ENCODE results near the gene MAGI1. TPM values are rescaled to one million over a fixed set of nuclear protein-coding genes. Genes with fewer than 3 reads are reported as not detected.
A peak's percentile ranks its signal among the peaks of the same experiment; 100 is the strongest.

The MAGI1 gene
- total and polyA plus RNA-seq, 12 donors, result 5.7 to 58.2 (median 37.7) TPM

- Histone ChIP-seq H3K9me3 (no peaks in the 10 kb centered on the region), H3K36me3 (no peaks in the 10 kb centered on the region), H3K4me1 (peaks cover 0 to 20% (median 14%) of the 10 kb centered on the region in 9 donors), H3K27me3 (no peaks in the 10 kb centered on the region), H3K4me3 (no peak overlapping the region), H3K27ac (no peak overlapping the region)
- TF ChIP-seq, protein P1, sequence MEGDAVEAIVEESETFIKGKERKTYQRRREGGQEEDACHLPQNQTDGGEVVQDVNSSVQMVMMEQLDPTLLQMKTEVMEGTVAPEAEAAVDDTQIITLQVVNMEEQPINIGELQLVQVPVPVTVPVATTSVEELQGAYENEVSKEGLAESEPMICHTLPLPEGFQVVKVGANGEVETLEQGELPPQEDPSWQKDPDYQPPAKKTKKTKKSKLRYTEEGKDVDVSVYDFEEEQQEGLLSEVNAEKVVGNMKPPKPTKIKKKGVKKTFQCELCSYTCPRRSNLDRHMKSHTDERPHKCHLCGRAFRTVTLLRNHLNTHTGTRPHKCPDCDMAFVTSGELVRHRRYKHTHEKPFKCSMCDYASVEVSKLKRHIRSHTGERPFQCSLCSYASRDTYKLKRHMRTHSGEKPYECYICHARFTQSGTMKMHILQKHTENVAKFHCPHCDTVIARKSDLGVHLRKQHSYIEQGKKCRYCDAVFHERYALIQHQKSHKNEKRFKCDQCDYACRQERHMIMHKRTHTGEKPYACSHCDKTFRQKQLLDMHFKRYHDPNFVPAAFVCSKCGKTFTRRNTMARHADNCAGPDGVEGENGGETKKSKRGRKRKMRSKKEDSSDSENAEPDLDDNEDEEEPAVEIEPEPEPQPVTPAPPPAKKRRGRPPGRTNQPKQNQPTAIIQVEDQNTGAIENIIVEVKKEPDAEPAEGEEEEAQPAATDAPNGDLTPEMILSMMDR (IDR thresholded peaks at IDR 0.05), result no peak
- DNase-seq (no peak), ATAC-seq (no peak)
- 95 to 97% methylated on average over 4 of the region's 4 CpGs for WGBS, 2 donors
- intact Hi-C loops (cut with DNase I), result no loop called here
These were observed 435.1 kb downstream of the MAGI1 start for GRCh38 chr3:65603631-65604030.

GRCh38 chr3:65600888-65601287 lies 437.8 kb downstream of the MAGI1 start:
- no peak for ATAC-seq
- TF ChIP-seq, protein P1 (IDR thresholded peaks at IDR 0.05), result no peak
- H3K4me3 ChIP-seq, result no peak overlapping the region
- peaks cover 0 to 13% (median 0%) of the 10 kb centered on the region in 7 donors for H3K27me3 ChIP-seq
- no peak overlapping the region for H3K27ac ChIP-seq
- H3K4me1 ChIP-seq, result peaks cover 0 to 40% (median 33%) of the 10 kb centered on the region in 9 donors
- WGBS, 2 donors, result 96 to 100% methylated on average over 2 of the region's 2 CpGs
- intact Hi-C loops (cut with DNase I), result no loop called here
- no peak for DNase-seq
- H3K9me3 ChIP-seq, result no peaks in the 10 kb centered on the region
- H3K36me3 ChIP-seq, result no peaks in the 10 kb centered on the region

DNA sequence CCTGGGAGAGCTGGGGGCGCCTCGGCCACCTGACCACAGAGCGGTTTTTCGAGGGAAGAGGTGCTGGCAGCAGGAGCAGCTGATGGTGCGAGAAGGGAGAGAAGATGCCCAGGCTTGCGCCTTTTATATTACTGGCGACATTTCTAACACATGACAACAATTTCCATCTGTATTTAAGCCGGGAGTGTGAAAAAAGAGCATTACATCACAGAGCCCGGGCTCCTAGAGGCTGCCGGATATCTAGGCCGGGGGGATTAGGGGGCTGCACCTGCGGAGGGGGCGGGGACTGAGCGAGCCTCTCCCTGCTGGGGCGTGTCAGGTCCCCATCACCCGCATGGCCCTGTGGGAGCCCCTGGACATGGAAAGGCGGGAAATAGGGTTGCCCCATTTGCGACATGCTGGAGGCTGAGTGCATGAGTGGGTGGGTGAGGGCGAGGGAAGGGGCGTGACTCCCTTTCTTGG lies 440.7 kb downstream of the MAGI1 start:
- intact Hi-C loops (cut with DNase I), result no loop called here
- Histone ChIP-seq H3K27me3 (peaks cover 0 to 13% (median 0%) of the 10 kb centered on the region in 7 donors), H3K4me1 (peaks cover 0 to 36% (median 22%) of the 10 kb centered on the region in 9 donors), H3K4me3 (peak overlapping the region in 7 of 10 donors; percentile 4 to 45 (median 41)), H3K27ac (no peak overlapping the region), H3K36me3 (no peaks in the 10 kb centered on the region), H3K9me3 (no peaks in the 10 kb centered on the region)
- peak in 6 of 8 donors; percentile 15 to 56 (median 33) for ATAC-seq
- 29 to 39% methylated on average over 20 of the region's 20 CpGs for WGBS, 2 donors
- TF ChIP-seq, protein P1 (IDR thresholded peaks at IDR 0.05), result no peak
- no peak for DNase-seq

DNA sequence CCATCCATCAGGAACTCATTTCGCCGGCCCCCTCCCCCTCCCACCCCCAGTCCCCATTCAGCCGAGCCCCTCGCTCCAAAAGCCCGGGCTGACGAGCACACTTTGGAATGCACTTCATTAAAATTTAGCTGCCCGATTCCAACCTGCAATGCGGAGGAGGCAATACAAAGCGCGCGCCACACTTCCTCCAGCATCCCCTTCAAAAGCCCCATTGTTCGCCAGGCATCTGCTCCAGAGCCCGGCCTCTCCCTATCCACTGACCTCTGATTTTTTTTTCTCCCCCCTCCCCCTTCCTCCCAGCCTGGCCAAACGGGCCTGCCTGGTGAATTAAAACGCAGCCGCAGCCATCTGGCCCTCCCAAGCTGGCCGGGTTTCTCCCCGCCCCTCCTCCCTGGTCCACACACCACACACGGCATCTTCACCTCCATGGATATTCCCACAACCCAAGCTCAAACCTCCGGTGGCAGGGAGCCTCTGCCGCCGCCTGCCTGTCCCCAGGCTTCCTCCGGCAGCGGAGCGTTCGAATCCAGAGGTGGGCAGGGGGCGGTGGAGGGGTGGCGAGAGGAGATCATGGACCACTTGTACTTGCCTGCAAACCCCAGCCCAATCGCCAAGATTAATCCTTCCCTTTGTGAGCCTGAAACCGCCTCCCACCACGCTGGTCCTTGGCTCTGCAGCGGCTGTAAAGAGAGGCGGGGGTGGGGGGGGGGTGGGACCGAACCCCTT lies 441.3 kb downstream of the MAGI1 start:
- intact Hi-C loops (cut with DNase I), result no loop called here
- peak; percentile 17 to 46 for DNase-seq
- no peak overlapping the region for H3K27ac ChIP-seq

More for the DNA sequence above, 441.3 kb downstream of the MAGI1 start:
- Histone ChIP-seq H3K9me3 (no peaks in the 10 kb centered on the region), H3K36me3 (no peaks in the 10 kb centered on the region), H3K27me3 (peaks cover 0 to 13% (median 0%) of the 10 kb centered on the region in 7 donors), H3K4me1 (peaks cover 0 to 42% (median 22%) of the 10 kb centered on the region in 9 donors), H3K4me3 (peak overlapping the region in 9 of 10 donors; percentile 4 to 45 (median 39))
- WGBS, 2 donors, result 3 to 5% methylated on average over 34 of the region's 34 CpGs
- peak; percentile 72 to 81 (median 77) for ATAC-seq
- TF ChIP-seq, protein P1 (IDR thresholded peaks at IDR 0.05), result no peak
